Mesendoderm (in vitro differentiated cells): ENCODE measurements around the gene ARHGEF5. TPM values are rescaled to one million over a fixed set of nuclear protein-coding genes. Genes with fewer than 3 reads are reported as not detected.
A peak's percentile ranks its signal among the peaks of the same experiment; 100 is the strongest.
"Not testable (repeated sequence)": the region's sequence is repeated elsewhere in the genome, so short reads cannot be mapped to it uniquely, and the experiment has no call there.

ENCODE experiments used
- DNase-seq: peaks from one replicate; pipeline ENCODE4 v3.0.0; 2013
- H2AK5ac ChIP-seq: 2 replicates; pipeline ENCODE4 v1.6.1; 2013; ENCODE audit warnings: low read length, inconsistent platforms
- H2BK120ac ChIP-seq: 2 replicates; pipeline ENCODE4 v1.6.1; 2013; ENCODE audit warnings: low read depth, mild to moderate bottlenecking, low read length, moderate library complexity, mixed read lengths
- H2BK15ac ChIP-seq: replicated peaks from 2 replicates; pipeline ENCODE4 v1.6.1; 2013; ENCODE audit warnings: low read depth, mild to moderate bottlenecking, moderate library complexity
- H2BK5ac ChIP-seq: 2 replicates; pipeline ENCODE4 v1.6.1; 2013; ENCODE audit warnings: low read length, inconsistent platforms
- H3K18ac ChIP-seq: 2 replicates; pipeline ENCODE4 v1.6.1; 2013; ENCODE audit warnings: mild to moderate bottlenecking, low read length, mixed read lengths
- H3K23ac ChIP-seq: one replicate; pipeline ENCODE4 v1.6.1; 2013; ENCODE audit warnings: low read length
- H3K27ac ChIP-seq: 2 replicates; pipeline ENCODE4 v1.5.1; 2013; ENCODE audit warnings: low read depth, mild to moderate bottlenecking, inconsistent platforms, low read length, moderate library complexity
- H3K27me3 ChIP-seq: 2 replicates; pipeline ENCODE4 v1.6.1; 2013; ENCODE audit warnings: low read length, control low read depth, mild to moderate bottlenecking, inconsistent platforms; ENCODE audit not compliant: insufficient read depth, poor library complexity
- H3K36me3 ChIP-seq: 2 replicates; pipeline ENCODE4 v1.6.1; 2013; ENCODE audit warnings: low read length, inconsistent platforms; ENCODE audit not compliant: control insufficient read depth, insufficient read depth
- H3K4ac ChIP-seq: one replicate; pipeline ENCODE4 v1.6.1; 2013; ENCODE audit warnings: low read depth, mild to moderate bottlenecking, low read length, moderate library complexity
- H3K4me1 ChIP-seq: 2 replicates; pipeline ENCODE4 v1.6.1; 2013; ENCODE audit warnings: low read depth, low read length, inconsistent platforms; ENCODE audit not compliant: control insufficient read depth
- H3K4me2 ChIP-seq: 2 replicates; pipeline ENCODE4 v1.6.1; 2013; ENCODE audit warnings: low read length
- H3K4me3 ChIP-seq: 2 replicates; pipeline ENCODE4 v1.5.1; 2013; ENCODE audit warnings: mild to moderate bottlenecking, low read length
- H3K56ac ChIP-seq: one replicate; pipeline ENCODE4 v1.6.1; 2013; ENCODE audit warnings: low read length
- H3K79me1 ChIP-seq: 2 replicates; pipeline ENCODE4 v1.6.1; 2013; ENCODE audit warnings: low read length, inconsistent platforms
- H3K79me2 ChIP-seq: 2 replicates; pipeline ENCODE4 v1.6.1; 2013; ENCODE audit warnings: mild to moderate bottlenecking, low read length; ENCODE audit not compliant: control insufficient read depth, insufficient read depth
- H3K9ac ChIP-seq: 2 replicates; pipeline ENCODE4 v1.6.1; 2013; ENCODE audit warnings: low read length, inconsistent platforms
- H4K5ac ChIP-seq: one replicate; pipeline ENCODE4 v1.6.1; 2013; ENCODE audit warnings: low read length
- H4K8ac ChIP-seq: one replicate; pipeline ENCODE4 v1.6.1; 2013; ENCODE audit warnings: low read depth, mild to moderate bottlenecking, control low read depth, low read length, moderate library complexity
- WGBS: extraction: QIAGEN DNeasy Blood & Tissue Kit; methylation state at CpG from one replicate; pipeline ENCODE4 v1.1.7; 2013; ENCODE audit warnings: low lambda C conversion rate, missing lambda C conversion rate; ENCODE audit not compliant: insufficient coverage; ENCODE audit errors: extremely low coverage; 5-methylcytosine and 5-hydroxymethylcytosine counted together
- polyA plus RNA-seq, 2 experiments: library from polyadenylated mRNA; stranded (reverse); fragments of 200-250 nt; gene quantifications; one replicate each; pipeline ENCODE4 v1.2.3, GENCODE V29; 2013

The ARHGEF5 gene
- 19.8 TPM for polyA plus RNA-seq (2013, experiment 1 of 2)
- polyA plus RNA-seq (2013, experiment 2 of 2): 20.1 TPM

- not testable (repeated sequence) for H3K56ac ChIP-seq, H3K4me1 ChIP-seq, H2AK5ac ChIP-seq, H3K27me3 ChIP-seq, H3K9ac ChIP-seq, H3K79me1 ChIP-seq, H2BK5ac ChIP-seq, H3K4ac ChIP-seq, H3K18ac ChIP-seq, H2BK120ac ChIP-seq, H4K5ac ChIP-seq, H3K27ac ChIP-seq, DNase-seq, H3K23ac ChIP-seq, H2BK15ac ChIP-seq, H3K4me2 ChIP-seq, H3K4me3 ChIP-seq, H4K8ac ChIP-seq, H3K79me2 ChIP-seq, H3K36me3 ChIP-seq
- WGBS: no CpG with 5 or more reads among the region's 50 CpGs
Measured at GRCh38 chr7:144355176-144355822, at the start of gene ARHGEF5. TSS of gene ARHGEF5 (plus strand) at chr7:144355402. CDS start at chr7:144362670, 7,268 bp downstream.

GRCh38 chr7:144309702-144310101 lies 45.5 kb upstream of the ARHGEF5 start:
- not testable (repeated sequence) for H3K27me3 ChIP-seq, H3K4me3 ChIP-seq, H3K36me3 ChIP-seq, DNase-seq, H3K4me2 ChIP-seq, H3K23ac ChIP-seq, H3K9ac ChIP-seq, H3K4ac ChIP-seq, H4K8ac ChIP-seq, H3K18ac ChIP-seq, H3K79me1 ChIP-seq, H4K5ac ChIP-seq, H2BK120ac ChIP-seq, H2BK15ac ChIP-seq, H3K27ac ChIP-seq, H2AK5ac ChIP-seq, H3K4me1 ChIP-seq, H2BK5ac ChIP-seq, H3K79me2 ChIP-seq, H3K56ac ChIP-seq
- no CpG with 5 or more reads among the region's 2 CpGs for WGBS

GRCh38 chr7:144311218-144311617 lies 44.0 kb upstream of the ARHGEF5 start:
- H3K56ac ChIP-seq: not testable (repeated sequence)

GRCh38 chr7:144311872-144312469 lies 43.2 kb upstream of the ARHGEF5 start, which contains the start of gene OR2A1:
TSS of gene OR2A1 (plus strand) at chr7:144312419. CDS start at chr7:144318125, 5,706 bp downstream.
- H2BK120ac ChIP-seq, H3K56ac ChIP-seq, H3K79me1 ChIP-seq, H2BK5ac ChIP-seq, H3K4me1 ChIP-seq, H3K27ac ChIP-seq, H3K23ac ChIP-seq, H3K79me2 ChIP-seq, H3K36me3 ChIP-seq, H2AK5ac ChIP-seq, H3K18ac ChIP-seq, H3K9ac ChIP-seq, H3K27me3 ChIP-seq, H3K4me3 ChIP-seq, H3K4ac ChIP-seq, H2BK15ac ChIP-seq, H4K8ac ChIP-seq, H4K5ac ChIP-seq, H3K4me2 ChIP-seq: not testable (repeated sequence)
- DNase-seq: peak; percentile 0
- no CpG with 5 or more reads among the region's 2 CpGs for WGBS

More at GRCh38 chr7:144311218-144311617, 44.0 kb upstream of the ARHGEF5 start:
- H2BK15ac ChIP-seq, H3K4me1 ChIP-seq, H3K27me3 ChIP-seq, H3K4me3 ChIP-seq, DNase-seq, H3K79me1 ChIP-seq, H3K4ac ChIP-seq, H3K79me2 ChIP-seq, H3K27ac ChIP-seq, H3K9ac ChIP-seq, H3K23ac ChIP-seq, H3K36me3 ChIP-seq, H4K5ac ChIP-seq, H4K8ac ChIP-seq, H3K4me2 ChIP-seq, H2BK5ac ChIP-seq, H3K18ac ChIP-seq, H2AK5ac ChIP-seq, H2BK120ac ChIP-seq: not testable (repeated sequence)
- no CpG with 5 or more reads among the region's 2 CpGs for WGBS

- not testable (repeated sequence) for H3K23ac ChIP-seq, H3K4me1 ChIP-seq, H2BK120ac ChIP-seq, H3K18ac ChIP-seq, H3K4me3 ChIP-seq, H2AK5ac ChIP-seq, H3K9ac ChIP-seq, H2BK15ac ChIP-seq, H3K27ac ChIP-seq, H3K79me2 ChIP-seq, H4K8ac ChIP-seq, H3K56ac ChIP-seq, H3K27me3 ChIP-seq, H2BK5ac ChIP-seq, H3K36me3 ChIP-seq, H3K4me2 ChIP-seq, DNase-seq, H3K79me1 ChIP-seq, H4K5ac ChIP-seq, H3K4ac ChIP-seq
- WGBS: no CpG with 5 or more reads among the region's 1 CpG
Measured at GRCh38 chr7:144317537-144317936, 37.7 kb upstream of the ARHGEF5 start.
